K562 (cell line): ENCODE data around the gene TRIM31. TPM values are rescaled to one million over a fixed set of nuclear protein-coding genes. Genes with fewer than 3 reads are reported as not detected.
A peak's percentile ranks its signal among the peaks of the same experiment; 100 is the strongest.

Experiments used
- ARID1B ChIP-seq: fragments of 450-650 bp; IDR thresholded peaks from 2 replicates; pipeline ENCODE4 v1.6.1; 2016; ENCODE audit warnings: antibody characterized with exemption, mild to moderate bottlenecking, inconsistent platforms
- CHD2 ChIP-seq: IDR thresholded peaks from 2 replicates; pipeline ENCODE4 v1.6.1; 2011; ENCODE audit warnings: low read depth, low read length
- HDAC6 ChIP-seq: IDR thresholded peaks from 2 replicates; pipeline ENCODE4 v1.6.1; 2012; ENCODE audit warnings: low read depth, mild to moderate bottlenecking, control low read depth, inconsistent platforms, low read length, moderate library complexity
- HLTF ChIP-seq: fragments of 450-650 bp; IDR thresholded peaks from 2 replicates; pipeline ENCODE4 v1.6.1; 2016
- JUNB ChIP-seq: fragments of 450-650 bp; formaldehyde crosslinking; conservative IDR thresholded peaks from 2 replicates; pipeline ENCODE4 v1.4.0; 2020; ENCODE audit warnings: mild to moderate bottlenecking
- MAFG ChIP-seq: fragments of 450-650 bp; conservative IDR thresholded peaks from 2 replicates; pipeline ENCODE4 v1.6.1; 2016; ENCODE audit warnings: missing genetic modification characterization, missing compliant biosample characterization
- MCM2 ChIP-seq: fragments of 450-650 bp; IDR thresholded peaks from 2 replicates; pipeline ENCODE4 v1.6.1; 2017; ENCODE audit warnings: low read depth, mild to moderate bottlenecking
- MEIS2 ChIP-seq: fragments of 450-650 bp; IDR thresholded peaks from 2 replicates; pipeline ENCODE4 v1.6.1; 2014; ENCODE audit warnings: mild to moderate bottlenecking; ENCODE audit not compliant: partially characterized antibody
- PHB2 ChIP-seq: fragments of 450-650 bp; IDR thresholded peaks from 2 replicates; pipeline ENCODE4 v1.6.1; 2017; ENCODE audit warnings: low read depth
- PHF21A ChIP-seq: fragments of 450-650 bp; IDR thresholded peaks from 2 replicates; pipeline ENCODE4 v1.6.1; 2017; ENCODE audit warnings: low read depth, borderline replicate concordance
- PURB ChIP-seq: sonication (generic); formaldehyde crosslinking; IDR thresholded peaks from 2 replicates; pipeline ENCODE4 v1.9.0; 2021; ENCODE audit warnings: low read depth, mild to moderate bottlenecking, missing genetic modification reagents
- SIN3A ChIP-seq, 2 experiments: fragments of 150-350 bp in 1 of 2; IDR thresholded peaks; 2 replicates each; pipeline ENCODE4 v1.6.1; 2011 to 2016; ENCODE audit warnings: borderline replicate concordance in 2 of 2, low read depth in 2 of 2, low read length in 2 of 2, mild to moderate bottlenecking in 2 of 2, moderate library complexity in 2 of 2; ENCODE audit not compliant: control insufficient read depth in 1 of 2
- SRSF3 ChIP-seq: fragments of 200-400 bp; formaldehyde crosslinking; IDR thresholded peaks from 2 replicates; pipeline ENCODE4 v1.6.1; 2016; ENCODE audit warnings: mild to moderate bottlenecking, low read length, moderate library complexity; ENCODE audit not compliant: insufficient read depth
- STAG1 ChIP-seq: sonication (generic); formaldehyde crosslinking; IDR thresholded peaks from 2 replicates; pipeline ENCODE4 v1.5.0; 2020; ENCODE audit warnings: missing genetic modification reagents, borderline replicate concordance
- ZFP36 ChIP-seq: fragments of 150-350 bp; IDR thresholded peaks from 2 replicates; pipeline ENCODE4 v1.6.1; 2018; ENCODE audit warnings: low read length, low read depth; ENCODE audit not compliant: partially characterized antibody
- ZNF143 ChIP-seq: sonication (generic); formaldehyde crosslinking; IDR thresholded peaks from 2 replicates; pipeline ENCODE4 v1.9.0; 2022; ENCODE audit warnings: mild to moderate bottlenecking, missing genetic modification reagents
- ZNF668 ChIP-seq: fragments of 250-450 bp; sonication (Bioruptor Pico); IDR thresholded peaks from 2 replicates; pipeline ENCODE4 v1.8.0; 2022; ENCODE audit warnings: mild to moderate bottlenecking, inconsistent platforms
- ZNF764 ChIP-seq: fragments of 250-450 bp; sonication (Bioruptor Pico); IDR thresholded peaks from 2 replicates; pipeline ENCODE4 v1.4.0; 2020; ENCODE audit warnings: low read depth, mild to moderate bottlenecking, moderate library complexity
- ZNF79 ChIP-seq: fragments of 250-450 bp; sonication (Bioruptor Pico); IDR thresholded peaks from 2 replicates; pipeline ENCODE4 v1.4.0; 2020; ENCODE audit warnings: low read depth, mild to moderate bottlenecking, moderate library complexity
- polyA plus RNA-seq, 8 experiments: library from polyadenylated mRNA; depleted of rRNA in 4 of 8; stranded (reverse) in 5 of 8; unstranded in 3 of 8; fragments of >200 nt; fragmentation: Nextera tagmentation in 2 of 8; fragmentation: Illumina TruSeq in 1 of 8; extraction: Ambion mirVana in 2 of 8; extraction: Trizol in 1 of 8; gene quantifications; 2 replicates each; pipeline versions ENCODE4 v1.2.1 to v1.2.3, GENCODE V29; 2011 to 2014; ENCODE audit warnings: inconsistent platforms in 1 of 8, missing spikeins in 1 of 8
- total RNA-seq, 7 experiments: library from RNA; depleted of rRNA in 6 of 7; stranded (reverse); fragments of >200 nt in 6 of 7; fragmentation: Illumina TruSeq in 2 of 7; extraction: Trizol in 2 of 7; gene quantifications; 2 replicates each; pipeline versions ENCODE4 v1.2.1 to v1.2.3, GENCODE V29; 2011 to 2021; ENCODE audit warnings: low replicate concordance in 1 of 7
- TF ChIP-seq, protein P1 (sequence below), 2 experiments: fragments of 250-450 bp in 1 of 2; fragments of 450-650 bp in 1 of 2; sonication (Bioruptor Pico) in 1 of 2; IDR thresholded peaks; 2 replicates each; pipeline versions ENCODE4 v1.6.1 to v1.8.0; 2016 to 2021; ENCODE audit warnings: mild to moderate bottlenecking in 2 of 2, moderate library complexity in 2 of 2, missing compliant biosample characterization in 1 of 2, missing genetic modification characterization in 1 of 2
- TF ChIP-seq, protein P2 (sequence below): fragments of 450-650 bp; IDR thresholded peaks from 2 replicates; pipeline ENCODE4 v1.7.1; 2018; ENCODE audit warnings: mild to moderate bottlenecking, low read depth; ENCODE audit not compliant: partially characterized antibody
- TF ChIP-seq, protein P3 (sequence below), 2 experiments: IDR thresholded peaks; 2 replicates each; pipeline ENCODE4 v1.6.1; 2012; ENCODE audit warnings: improper control_type of control experiment in 2 of 2, low read depth in 2 of 2, low read length in 2 of 2, borderline replicate concordance in 1 of 2

Gene TRIM31
- total and polyA plus RNA-seq, 9 of the 15 experiments (the other 6 are each of a cell fraction or from before 2014, with no cell fraction given), result not detected

DNA sequence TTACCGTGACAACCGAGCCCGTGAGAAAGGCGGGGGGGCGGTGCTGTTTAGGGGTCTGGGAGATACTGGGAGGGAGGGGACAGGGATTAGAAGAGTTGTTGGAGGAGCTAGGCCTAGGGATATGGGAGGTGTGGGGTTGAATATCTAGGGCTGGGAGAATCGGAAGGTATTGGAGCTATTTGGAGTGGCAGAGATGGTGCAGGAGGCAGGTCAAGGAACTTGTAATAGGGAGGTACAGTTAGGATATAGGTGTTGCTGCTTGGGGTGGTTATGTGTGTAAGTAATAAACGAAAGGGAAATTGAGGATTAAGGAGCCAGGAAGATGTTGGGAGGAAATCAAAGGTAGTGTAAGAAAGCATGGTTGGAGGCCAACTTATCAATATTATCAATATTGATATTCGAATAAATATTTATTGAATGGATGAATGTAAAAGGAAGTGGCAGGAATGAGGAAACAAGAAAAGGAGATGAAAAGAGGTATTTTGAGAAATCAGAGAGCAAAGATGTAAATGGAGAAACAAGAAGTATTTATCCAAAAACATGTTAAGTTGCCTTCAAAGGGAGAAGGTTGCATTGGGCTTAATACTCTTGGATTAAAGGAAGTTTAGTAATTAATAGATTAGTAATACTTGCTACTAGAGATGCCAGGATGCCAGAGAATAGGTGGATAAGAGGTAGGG, 45.3 kb downstream of the TRIM31 start (continued):
- TF ChIP-seq JUNB, result no peak
- TF ChIP-seq ZNF143 (CRISPR knock-in tag), result 0 out of 2 replicates have a peak, but pooled peaks have one; percentile 37
- TF ChIP-seq ZFP36, result no peak
- no peak; the same call in 1 of the 2 replicates for TF ChIP-seq ARID1B
- no peak for TF ChIP-seq MCM2
- TF ChIP-seq, protein P1, sequence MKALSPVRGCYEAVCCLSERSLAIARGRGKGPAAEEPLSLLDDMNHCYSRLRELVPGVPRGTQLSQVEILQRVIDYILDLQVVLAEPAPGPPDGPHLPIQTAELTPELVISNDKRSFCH (CRISPR knock-in tag; IDR thresholded peaks at IDR 0.05), result no peak
- TF ChIP-seq, protein P1 (tag; IDR thresholded peaks at IDR 0.05), result no peak
- no peak for TF ChIP-seq ZNF764 (CRISPR knock-in tag)
- TF ChIP-seq STAG1, result no peak
- no peak for TF ChIP-seq ZNF79 (CRISPR knock-in tag)
- TF ChIP-seq HLTF, result peak; percentile 80
- no peak for TF ChIP-seq SRSF3
- TF ChIP-seq ZNF668 (CRISPR knock-in tag), result no peak
- no peak for TF ChIP-seq MAFG (tag)
- TF ChIP-seq, protein P2, sequence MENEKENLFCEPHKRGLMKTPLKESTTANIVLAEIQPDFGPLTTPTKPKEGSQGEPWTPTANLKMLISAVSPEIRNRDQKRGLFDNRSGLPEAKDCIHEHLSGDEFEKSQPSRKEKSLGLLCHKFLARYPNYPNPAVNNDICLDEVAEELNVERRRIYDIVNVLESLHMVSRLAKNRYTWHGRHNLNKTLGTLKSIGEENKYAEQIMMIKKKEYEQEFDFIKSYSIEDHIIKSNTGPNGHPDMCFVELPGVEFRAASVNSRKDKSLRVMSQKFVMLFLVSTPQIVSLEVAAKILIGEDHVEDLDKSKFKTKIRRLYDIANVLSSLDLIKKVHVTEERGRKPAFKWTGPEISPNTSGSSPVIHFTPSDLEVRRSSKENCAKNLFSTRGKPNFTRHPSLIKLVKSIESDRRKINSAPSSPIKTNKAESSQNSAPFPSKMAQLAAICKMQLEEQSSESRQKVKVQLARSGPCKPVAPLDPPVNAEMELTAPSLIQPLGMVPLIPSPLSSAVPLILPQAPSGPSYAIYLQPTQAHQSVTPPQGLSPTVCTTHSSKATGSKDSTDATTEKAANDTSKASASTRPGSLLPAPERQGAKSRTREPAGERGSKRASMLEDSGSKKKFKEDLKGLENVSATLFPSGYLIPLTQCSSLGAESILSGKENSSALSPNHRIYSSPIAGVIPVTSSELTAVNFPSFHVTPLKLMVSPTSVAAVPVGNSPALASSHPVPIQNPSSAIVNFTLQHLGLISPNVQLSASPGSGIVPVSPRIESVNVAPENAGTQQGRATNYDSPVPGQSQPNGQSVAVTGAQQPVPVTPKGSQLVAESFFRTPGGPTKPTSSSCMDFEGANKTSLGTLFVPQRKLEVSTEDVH, result no peak
- TF ChIP-seq MEIS2, result no peak
- TF ChIP-seq, protein P3, sequence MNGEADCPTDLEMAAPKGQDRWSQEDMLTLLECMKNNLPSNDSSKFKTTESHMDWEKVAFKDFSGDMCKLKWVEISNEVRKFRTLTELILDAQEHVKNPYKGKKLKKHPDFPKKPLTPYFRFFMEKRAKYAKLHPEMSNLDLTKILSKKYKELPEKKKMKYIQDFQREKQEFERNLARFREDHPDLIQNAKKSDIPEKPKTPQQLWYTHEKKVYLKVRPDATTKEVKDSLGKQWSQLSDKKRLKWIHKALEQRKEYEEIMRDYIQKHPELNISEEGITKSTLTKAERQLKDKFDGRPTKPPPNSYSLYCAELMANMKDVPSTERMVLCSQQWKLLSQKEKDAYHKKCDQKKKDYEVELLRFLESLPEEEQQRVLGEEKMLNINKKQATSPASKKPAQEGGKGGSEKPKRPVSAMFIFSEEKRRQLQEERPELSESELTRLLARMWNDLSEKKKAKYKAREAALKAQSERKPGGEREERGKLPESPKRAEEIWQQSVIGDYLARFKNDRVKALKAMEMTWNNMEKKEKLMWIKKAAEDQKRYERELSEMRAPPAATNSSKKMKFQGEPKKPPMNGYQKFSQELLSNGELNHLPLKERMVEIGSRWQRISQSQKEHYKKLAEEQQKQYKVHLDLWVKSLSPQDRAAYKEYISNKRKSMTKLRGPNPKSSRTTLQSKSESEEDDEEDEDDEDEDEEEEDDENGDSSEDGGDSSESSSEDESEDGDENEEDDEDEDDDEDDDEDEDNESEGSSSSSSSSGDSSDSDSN (IDR thresholded peaks at IDR 0.05; ENCODE audit: borderline replicate concordance in 1 of 2, low read depth in 2 of 2, low read length in 2 of 2), result 0 out of 4 replicates have a peak, but pooled peaks of 1 of the 2 experiments have one; percentile 0
- no peak for TF ChIP-seq CHD2
- no peak for TF ChIP-seq PURB
- TF ChIP-seq HDAC6, result no peak
- TF ChIP-seq PHF21A, result no peak
- TF ChIP-seq PHB2, result 0 out of 2 replicates have a peak, but pooled peaks have one; percentile 45
- TF ChIP-seq SIN3A (IDR thresholded peaks at IDR 0.05; ENCODE audit: borderline replicate concordance in 2 of 2, control insufficient read depth in 1 of 2, low read depth in 2 of 2, low read length in 2 of 2), result no peak
